ENCODE measurements around the gene SMG6.

SMG6 gene

DNA sequence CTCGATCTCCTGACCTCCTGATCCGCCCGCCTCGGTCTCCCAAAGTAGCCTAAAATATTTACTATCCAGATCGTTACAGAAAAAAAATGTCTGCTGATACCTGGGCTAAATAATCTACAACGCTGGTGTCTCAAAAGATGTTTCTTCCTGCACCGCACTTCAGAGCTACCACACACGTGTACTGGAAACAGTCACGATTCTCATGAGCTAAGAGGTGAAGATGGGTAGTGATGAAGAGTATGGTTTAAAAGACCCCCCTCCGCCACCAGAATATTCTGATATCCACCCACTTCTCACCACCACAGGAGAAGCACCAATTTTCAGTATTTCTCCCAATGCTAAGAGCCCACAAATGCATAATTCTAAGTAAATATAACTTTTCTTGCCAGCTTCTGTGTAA is 50.2 kb downstream of the SMG6 start:
- DNase-seq (ENCODE audit: low read depth): no peak
- TF ChIP-seq MYC (IDR thresholded peaks at IDR 0.05; ENCODE audit: low read depth, low read length) (no peak), MAX (IDR thresholded peaks at IDR 0.05; ENCODE audit: low read depth, low read length) (no peak), CTCF (IDR thresholded peaks at IDR 0.05; ENCODE audit: low read depth, low read length) (no peak), POLR2A (IDR thresholded peaks at IDR 0.05; ENCODE audit: extremely low read depth, insufficient read length) (no peak)
- H3K4me3 ChIP-seq (ENCODE audit: low read depth, low read length): no peak overlapping the region

DNA sequence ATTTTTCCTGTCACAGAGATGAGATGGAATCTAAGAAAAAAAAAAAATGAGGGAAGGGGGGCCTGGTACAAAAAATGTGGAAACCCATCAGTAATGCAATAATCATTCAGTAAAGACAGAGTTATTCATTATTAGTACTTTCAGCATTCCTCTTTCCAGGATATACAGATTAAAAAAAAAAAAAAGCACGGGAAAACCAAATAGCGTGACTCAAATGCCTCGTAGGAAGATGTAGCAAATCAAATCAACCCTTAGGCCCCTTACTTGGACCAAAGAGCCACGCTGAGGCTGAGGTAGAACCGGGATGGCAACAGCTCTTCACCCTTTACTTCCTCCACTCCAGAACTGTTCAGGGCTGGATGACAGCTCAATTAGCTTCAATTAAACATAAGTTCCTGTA is 52.5 kb downstream of the SMG6 start:
- no peak for DNase-seq (ENCODE audit: low read depth)
- TF ChIP-seq MYC (IDR thresholded peaks at IDR 0.05; ENCODE audit: low read depth, low read length) (no peak), MAX (IDR thresholded peaks at IDR 0.05; ENCODE audit: low read depth, low read length) (no peak), POLR2A (IDR thresholded peaks at IDR 0.05; ENCODE audit: extremely low read depth, insufficient read length) (no peak), CTCF (IDR thresholded peaks at IDR 0.05; ENCODE audit: low read depth, low read length) (no peak)

DNA sequence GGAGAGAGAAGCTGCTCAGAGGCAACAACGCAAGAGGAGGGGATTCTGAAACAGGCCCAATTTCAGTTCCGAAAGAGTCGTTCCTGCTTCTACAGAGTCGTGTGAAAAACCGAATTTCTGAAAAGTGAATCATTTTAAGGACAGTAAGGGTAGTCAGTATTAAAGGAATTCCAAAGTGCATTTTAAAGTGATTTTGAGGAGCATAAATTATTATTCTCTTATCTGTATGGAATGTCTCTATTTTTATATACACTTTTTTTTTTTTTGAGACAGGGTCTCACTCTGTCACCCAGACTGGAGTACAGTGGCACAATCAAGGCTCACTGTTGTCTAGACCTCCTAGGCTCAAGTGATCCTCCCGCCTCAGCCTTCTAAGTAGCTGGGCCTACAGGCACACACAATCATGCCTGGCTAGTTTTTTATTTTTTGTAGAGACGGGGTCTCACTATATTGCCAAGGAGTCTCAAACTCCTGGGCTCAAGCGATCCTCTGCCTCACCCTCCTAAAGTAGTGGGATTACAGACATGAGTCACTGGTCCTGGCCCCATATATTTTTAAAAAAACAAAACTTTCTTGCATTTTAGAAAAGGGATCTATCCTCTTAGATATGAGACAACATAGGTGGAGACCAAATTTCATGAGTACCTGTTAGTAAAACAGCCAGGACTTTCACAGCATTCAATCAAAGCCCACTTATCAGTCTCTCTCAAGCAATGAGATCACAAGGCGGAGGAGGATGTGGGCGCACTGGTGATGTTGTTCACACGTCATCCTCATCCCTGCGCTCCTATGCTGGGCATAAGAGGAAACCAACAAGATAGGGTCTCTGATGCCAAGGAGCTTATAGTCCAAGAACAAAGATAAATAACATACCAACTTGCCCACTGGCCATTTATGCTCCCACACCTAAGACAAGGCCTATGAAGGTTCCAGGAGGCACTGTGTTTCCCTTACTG is 53.2 kb downstream of the SMG6 start:
- no peak overlapping the region for H3K4me3 ChIP-seq (ENCODE audit: low read depth, low read length)
- no peak for TF ChIP-seq MYC (IDR thresholded peaks at IDR 0.05; ENCODE audit: low read depth, low read length)
- DNase-seq (ENCODE audit: low read depth): no peak

More for the DNA sequence above, 52.5 kb downstream of the SMG6 start:
- no peak overlapping the region for H3K4me3 ChIP-seq (ENCODE audit: low read depth, low read length)

- no peak for TF ChIP-seq CTCF (IDR thresholded peaks at IDR 0.05; ENCODE audit: low read depth, low read length)
- TF ChIP-seq MYC (IDR thresholded peaks at IDR 0.05; ENCODE audit: low read depth, low read length): no peak
- no peak for TF ChIP-seq POLR2A (IDR thresholded peaks at IDR 0.05; ENCODE audit: extremely low read depth, insufficient read length)
- no peak for TF ChIP-seq MAX (IDR thresholded peaks at IDR 0.05; ENCODE audit: low read depth, low read length)
- no peak for DNase-seq (ENCODE audit: low read depth)
- H3K4me3 ChIP-seq (ENCODE audit: low read depth, low read length): no peak overlapping the region
Measured at GRCh38 chr17:2247005-2247404, 56.6 kb downstream of the SMG6 start.

DNA sequence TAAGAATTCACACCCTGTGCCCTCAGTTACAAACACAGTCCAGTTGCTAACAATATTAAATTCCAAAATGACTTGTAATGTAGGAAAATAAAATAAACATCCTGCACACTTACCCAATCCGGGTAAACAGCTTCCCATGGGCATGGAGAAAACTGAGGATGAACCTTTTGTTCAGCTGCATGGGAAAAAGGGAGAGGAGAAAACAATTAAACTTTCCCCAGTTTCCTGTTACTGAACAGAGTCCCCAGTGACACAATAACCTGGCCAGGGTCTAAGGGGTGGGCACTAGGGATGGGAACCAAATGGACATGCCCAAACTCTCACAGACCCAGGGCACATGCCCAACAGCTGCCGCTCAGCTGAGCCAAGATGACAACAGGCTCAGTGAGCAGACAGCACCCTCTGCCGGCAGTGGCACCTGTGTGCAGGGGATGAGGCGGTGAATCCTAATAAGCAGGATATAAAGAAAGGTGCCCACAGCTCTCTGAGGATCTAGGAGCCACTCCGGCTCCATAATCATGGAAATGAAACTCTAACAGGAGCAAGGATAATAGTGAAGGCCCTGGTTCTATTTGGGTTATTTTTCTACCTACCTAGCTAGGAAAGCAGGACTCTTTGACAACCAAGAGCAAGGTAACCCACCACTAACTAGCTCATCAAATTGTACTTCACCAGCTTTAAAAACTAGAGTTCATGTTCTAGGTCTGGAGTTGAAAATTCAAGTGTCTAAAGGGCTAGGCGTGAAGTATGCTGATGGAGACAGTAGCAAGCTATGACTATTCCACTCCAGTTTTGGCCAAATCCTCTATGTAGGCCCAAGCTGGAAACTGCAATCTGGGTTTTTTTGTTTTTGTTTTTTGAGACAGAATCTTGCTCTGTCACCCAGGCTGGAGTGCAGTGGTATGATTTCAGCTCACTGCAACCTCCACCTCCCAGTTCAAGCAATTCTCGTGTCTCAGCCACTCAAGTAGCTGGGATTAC is 58.8 kb downstream of the SMG6 start:
- DNase-seq (ENCODE audit: low read depth): peak; percentile 66
- H3K4me3 ChIP-seq (ENCODE audit: low read depth, low read length): no peak overlapping the region
- TF ChIP-seq POLR2A (IDR thresholded peaks at IDR 0.05; ENCODE audit: extremely low read depth, insufficient read length) (no peak), CTCF (IDR thresholded peaks at IDR 0.05; ENCODE audit: low read depth, low read length) (peak; percentile 84), MYC (IDR thresholded peaks at IDR 0.05; ENCODE audit: low read depth, low read length) (peak; percentile 57), MAX (IDR thresholded peaks at IDR 0.05; ENCODE audit: low read depth, low read length) (peak; percentile 79)
